LoVo (cell line): ENCODE measurements around the gene HNF4A.
"Not testable (repeated sequence)": the region's sequence is repeated elsewhere in the genome, so short reads cannot be mapped to it uniquely, and the experiment has no call there.

Source experiments
- DNase-seq: peaks from one replicate; pipeline ENCODE4 v3.0.0-alpha.2; 2016; ENCODE audit warnings: low spot score

The HNF4A gene

GRCh38 chr20:44355498-44356352 lies at the start of gene HNF4A:
HNF4A (plus strand) TSS chr20:44355699; CDS start chr20:44355805, 106 bp downstream.
- DNase-seq, result peak; percentile 76

- no peak for DNase-seq
Measured at GRCh38 chr20:44306927-44307326, 48.6 kb upstream of the HNF4A start.

GRCh38 chr20:44309763-44310663 lies 45.5 kb upstream of the HNF4A start:
- peak; percentile 32 for DNase-seq

GRCh38 chr20:44310664-44311639 lies 44.5 kb upstream of the HNF4A start, which contains the start of gene FITM2:
FITM2 (minus strand) TSS chr20:44311202; CDS start chr20:44311148, 54 bp downstream.
- peak; percentile 98 for DNase-seq

GRCh38 chr20:44314870-44315269 lies 40.6 kb upstream of the HNF4A start:
- no peak for DNase-seq

- DNase-seq, result no peak
Measured at GRCh38 chr20:44319839-44320422, 35.6 kb upstream of the HNF4A start.

GRCh38 chr20:44324343-44324742 lies 31.2 kb upstream of the HNF4A start:
- DNase-seq, result peak; percentile 19

GRCh38 chr20:44326391-44327159 lies 28.9 kb upstream of the HNF4A start:
- DNase-seq, result no peak

GRCh38 chr20:44327748-44328147 lies 27.8 kb upstream of the HNF4A start:
- DNase-seq, result not testable (repeated sequence)

GRCh38 chr20:44328428-44328827 lies 27.1 kb upstream of the HNF4A start:
- no peak for DNase-seq

GRCh38 chr20:44331201-44331600 lies 24.3 kb upstream of the HNF4A start:
- no peak for DNase-seq

GRCh38 chr20:44334306-44334705 lies 21.2 kb upstream of the HNF4A start:
- DNase-seq, result no peak

- DNase-seq, result no peak
Measured at GRCh38 chr20:44334709-44335108, 20.8 kb upstream of the HNF4A start.

GRCh38 chr20:44335675-44336074 lies 19.8 kb upstream of the HNF4A start:
- no peak for DNase-seq

- DNase-seq, result no peak
Measured at GRCh38 chr20:44336086-44336485, 19.4 kb upstream of the HNF4A start.

GRCh38 chr20:44336725-44337380 lies 18.6 kb upstream of the HNF4A start, which contains the start of gene R3HDML:
R3HDML (plus strand) TSS chr20:44337043; CDS start chr20:44337158, 115 bp downstream.
- no peak for DNase-seq

- DNase-seq, result no peak
Measured at GRCh38 chr20:44342248-44342647, 13.3 kb upstream of the HNF4A start.

GRCh38 chr20:44343162-44343675 lies 12.3 kb upstream of the HNF4A start:
- DNase-seq, result no peak

- DNase-seq, result no peak
Measured at GRCh38 chr20:44344723-44345122, 10.8 kb upstream of the HNF4A start.
